Endodermal cell (in vitro differentiated cells): Measurements from ENCODE around the gene PIAS4. TPM values are rescaled to one million over a fixed set of nuclear protein-coding genes. Genes with fewer than 3 reads are reported as not detected.

Experiments used
- DNase-seq: peaks from one replicate; pipeline ENCODE4 v3.0.0-alpha.2; 2017
- H3K27ac ChIP-seq: 2 replicates; pipeline ENCODE4 v1.5.1; 2013; ENCODE audit warnings: mild to moderate bottlenecking, low read depth, low read length, moderate library complexity
- H3K27me3 ChIP-seq: 2 replicates; pipeline ENCODE4 v1.6.1; 2013; ENCODE audit warnings: mild to moderate bottlenecking, low read length, moderate library complexity; ENCODE audit not compliant: insufficient read depth, control insufficient read depth, poor library complexity, severe bottlenecking
- H3K36me3 ChIP-seq: 2 replicates; pipeline ENCODE4 v1.7.0; 2013; ENCODE audit warnings: mild to moderate bottlenecking, low read length, moderate library complexity; ENCODE audit not compliant: control insufficient read depth, insufficient read depth
- H3K4me1 ChIP-seq: one replicate; pipeline ENCODE4 v1.7.0; 2013; ENCODE audit warnings: low read length; ENCODE audit not compliant: control insufficient read depth, insufficient read depth
- H3K4me3 ChIP-seq: 2 replicates; pipeline ENCODE4 v1.5.1; 2013; ENCODE audit warnings: mild to moderate bottlenecking, low read length, moderate library complexity
- H3K9ac ChIP-seq: 2 replicates; pipeline ENCODE4 v1.6.1; 2013; ENCODE audit warnings: mild to moderate bottlenecking, low read length, moderate library complexity; ENCODE audit not compliant: poor library complexity, severe bottlenecking; ENCODE audit errors: extremely low read depth
- H3K9me3 ChIP-seq: 2 replicates; pipeline ENCODE4 v1.6.1; 2013; ENCODE audit warnings: mild to moderate bottlenecking, low read length, moderate library complexity; ENCODE audit not compliant: control insufficient read depth
- H3K27ac Mint-ChIP-seq: 2 replicates; pipeline ENCODE4 v1.8.0; 2020; ENCODE audit warnings: mixed read lengths
- H3K27me3 Mint-ChIP-seq: 2 replicates; pipeline ENCODE4 v1.8.0; 2021; ENCODE audit warnings: mild to moderate bottlenecking, mixed read lengths; ENCODE audit not compliant: insufficient read depth
- H3K36me3 Mint-ChIP-seq: 2 replicates; pipeline ENCODE4 v1.8.0; 2020; ENCODE audit warnings: low read depth, mixed read lengths
- H3K4me1 Mint-ChIP-seq: 2 replicates; pipeline ENCODE4 v1.8.0; 2020; ENCODE audit warnings: mixed read lengths
- H3K4me3 Mint-ChIP-seq: 2 replicates; pipeline ENCODE4 v1.8.0; 2020; ENCODE audit warnings: mild to moderate bottlenecking, moderate library complexity, mixed read lengths
- H3K9me3 Mint-ChIP-seq: 2 replicates; pipeline ENCODE4 v1.8.0; 2020; ENCODE audit warnings: mild to moderate bottlenecking, mixed read lengths
- WGBS, 2 experiments: methylation state at CpG; one replicate each; pipeline versions ENCODE4 v1.1.5 to v1.1.7; 2013; ENCODE audit warnings: missing lambda C conversion rate in 2 of 2, mixed read lengths in 1 of 2; ENCODE audit not compliant: insufficient coverage in 1 of 2, insufficient read length in 1 of 2; 5-methylcytosine and 5-hydroxymethylcytosine counted together
- total RNA-seq, 2 donors: library from RNA; stranded (reverse); fragmentation: NEBNext Ultra II Directional in 1 of 2; extraction: Animal tissue kit (Norgen Biotek cat#: 25700) in 1 of 2; gene quantifications; 2 replicates in 1 of 2; 3 replicates in 1 of 2; pipeline ENCODE4 v1.2.1, GENCODE V29; 2021
- TF ChIP-seq, protein P1 (sequence below): fragments of 200-600 bp; sonication (generic); conservative IDR thresholded peaks from 2 replicates; pipeline ENCODE4 v1.5.0; 2021; ENCODE audit warnings: antibody characterized with exemption, mild to moderate bottlenecking

PIAS4 gene
- total RNA-seq, 2 donors from 2014 or later: 57.5 to 58.1 TPM

DNA sequence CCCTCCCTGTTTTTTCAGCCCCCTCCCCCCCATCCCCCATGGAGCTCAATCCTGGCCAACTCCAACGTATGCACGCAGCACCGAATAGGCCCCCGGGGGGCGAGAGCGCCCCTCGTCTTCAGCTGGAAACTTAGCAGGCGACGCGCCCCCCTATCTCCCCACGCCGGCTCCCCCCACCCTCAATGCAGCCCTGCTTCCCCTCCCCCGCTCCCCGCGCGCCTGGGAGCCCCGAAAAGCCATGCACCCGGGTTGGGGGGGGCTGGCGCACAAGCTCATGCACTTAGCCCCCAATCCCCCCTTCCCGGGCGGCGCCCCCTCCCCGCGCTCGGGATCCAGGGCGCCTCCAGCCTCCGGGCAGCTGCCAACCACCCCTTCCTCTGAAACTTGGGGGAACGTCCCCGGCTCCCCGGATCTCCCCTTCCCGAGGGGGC is 58.7 kb downstream of the PIAS4 start:
- no peak overlapping the region for H3K27ac ChIP-seq
- H3K9me3 Mint-ChIP-seq: no peaks in the 10 kb centered on the region
- no peaks in the 10 kb centered on the region for H3K9me3 ChIP-seq
- WGBS, 2 experiments: 0% methylated on average over 25 of the region's 31 CpGs; no CpG with 5 or more reads in 1 of the 2 experiments
- peaks cover 26% of the 10 kb centered on the region for H3K27me3 ChIP-seq
- H3K36me3 Mint-ChIP-seq: peaks cover 2% of the 10 kb centered on the region
- H3K4me1 Mint-ChIP-seq: peaks cover 3% of the 10 kb centered on the region
- H3K27ac Mint-ChIP-seq: no peak overlapping the region
- peaks cover 20% of the 10 kb centered on the region for H3K27me3 Mint-ChIP-seq
- no peak for DNase-seq
- TF ChIP-seq, protein P1, sequence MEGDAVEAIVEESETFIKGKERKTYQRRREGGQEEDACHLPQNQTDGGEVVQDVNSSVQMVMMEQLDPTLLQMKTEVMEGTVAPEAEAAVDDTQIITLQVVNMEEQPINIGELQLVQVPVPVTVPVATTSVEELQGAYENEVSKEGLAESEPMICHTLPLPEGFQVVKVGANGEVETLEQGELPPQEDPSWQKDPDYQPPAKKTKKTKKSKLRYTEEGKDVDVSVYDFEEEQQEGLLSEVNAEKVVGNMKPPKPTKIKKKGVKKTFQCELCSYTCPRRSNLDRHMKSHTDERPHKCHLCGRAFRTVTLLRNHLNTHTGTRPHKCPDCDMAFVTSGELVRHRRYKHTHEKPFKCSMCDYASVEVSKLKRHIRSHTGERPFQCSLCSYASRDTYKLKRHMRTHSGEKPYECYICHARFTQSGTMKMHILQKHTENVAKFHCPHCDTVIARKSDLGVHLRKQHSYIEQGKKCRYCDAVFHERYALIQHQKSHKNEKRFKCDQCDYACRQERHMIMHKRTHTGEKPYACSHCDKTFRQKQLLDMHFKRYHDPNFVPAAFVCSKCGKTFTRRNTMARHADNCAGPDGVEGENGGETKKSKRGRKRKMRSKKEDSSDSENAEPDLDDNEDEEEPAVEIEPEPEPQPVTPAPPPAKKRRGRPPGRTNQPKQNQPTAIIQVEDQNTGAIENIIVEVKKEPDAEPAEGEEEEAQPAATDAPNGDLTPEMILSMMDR: no peak
- peak overlapping the region; percentile 55 for H3K4me3 Mint-ChIP-seq
- peak overlapping the region; percentile 56 for H3K4me3 ChIP-seq
- H3K9ac ChIP-seq: no peak overlapping the region
- no peaks in the 10 kb centered on the region for H3K4me1 ChIP-seq
- peaks cover 10% of the 10 kb centered on the region for H3K36me3 ChIP-seq

DNA sequence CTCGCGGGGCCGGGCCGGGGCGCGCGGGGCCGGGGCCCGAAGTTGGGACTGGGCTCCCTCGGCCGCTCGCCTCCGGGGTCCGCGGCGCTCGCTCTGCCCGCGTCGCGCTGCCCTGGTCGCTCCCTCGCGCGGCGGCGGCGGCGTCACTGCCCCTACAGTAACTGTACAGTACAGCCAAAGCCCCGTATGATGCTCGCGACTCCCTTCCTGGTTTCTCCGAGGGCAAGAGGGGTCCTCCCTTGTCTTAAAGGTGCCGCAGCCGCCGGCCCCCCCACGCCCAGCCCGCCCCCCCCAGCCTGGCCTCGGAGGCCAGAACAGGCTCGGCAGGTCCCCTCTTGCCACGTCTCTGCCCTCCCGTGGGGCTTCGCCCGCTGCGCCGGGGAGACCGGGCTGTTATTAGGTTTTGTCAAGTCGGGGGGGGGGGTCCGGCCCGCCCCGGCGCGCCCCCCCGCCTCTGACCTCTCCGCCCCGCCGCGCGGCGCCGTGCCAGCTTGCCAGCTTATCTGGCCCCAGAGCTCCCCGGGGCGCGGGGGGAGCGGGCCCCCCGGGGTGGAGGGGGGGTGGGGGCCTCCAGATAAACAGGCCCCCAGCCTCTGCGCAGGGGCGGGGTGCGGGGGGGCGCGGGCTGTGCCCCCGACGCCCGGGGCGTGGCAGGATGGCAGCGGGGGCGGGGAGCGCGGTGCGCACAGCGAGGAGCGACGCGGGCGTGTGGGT is 59.3 kb downstream of the PIAS4 start, which contains the start of gene ZBTB7A:
TSS of gene ZBTB7A (minus strand) at position 218 of the 714 bp plus-strand sequence. CDS start 11,667 bp downstream, outside the sequence.
- peaks cover 3% of the 10 kb centered on the region for H3K4me1 Mint-ChIP-seq
- peaks cover 2% of the 10 kb centered on the region for H3K36me3 Mint-ChIP-seq
- H3K27me3 Mint-ChIP-seq: peaks cover 20% of the 10 kb centered on the region
- Histone ChIP-seq H3K36me3 (peaks cover 10% of the 10 kb centered on the region), H3K9ac (no peak within 1 kb of the TSS), H3K4me1 (no peaks in the 10 kb centered on the region), H3K27ac (no peak within 1 kb of the TSS), H3K9me3 (no peaks in the 10 kb centered on the region), H3K4me3 (peak within 1 kb of the TSS; percentile 56), H3K27me3 (peaks cover 26% of the 10 kb centered on the region)
- 0% methylated on average over 9 to 71 of the region's 85 CpGs for WGBS, 2 experiments
- TF ChIP-seq, protein P1: no peak
- DNase-seq: peak; percentile 83
- H3K9me3 Mint-ChIP-seq: no peaks in the 10 kb centered on the region
- H3K4me3 Mint-ChIP-seq: peak within 1 kb of the TSS; percentile 55
- H3K27ac Mint-ChIP-seq: no peak within 1 kb of the TSS

DNA sequence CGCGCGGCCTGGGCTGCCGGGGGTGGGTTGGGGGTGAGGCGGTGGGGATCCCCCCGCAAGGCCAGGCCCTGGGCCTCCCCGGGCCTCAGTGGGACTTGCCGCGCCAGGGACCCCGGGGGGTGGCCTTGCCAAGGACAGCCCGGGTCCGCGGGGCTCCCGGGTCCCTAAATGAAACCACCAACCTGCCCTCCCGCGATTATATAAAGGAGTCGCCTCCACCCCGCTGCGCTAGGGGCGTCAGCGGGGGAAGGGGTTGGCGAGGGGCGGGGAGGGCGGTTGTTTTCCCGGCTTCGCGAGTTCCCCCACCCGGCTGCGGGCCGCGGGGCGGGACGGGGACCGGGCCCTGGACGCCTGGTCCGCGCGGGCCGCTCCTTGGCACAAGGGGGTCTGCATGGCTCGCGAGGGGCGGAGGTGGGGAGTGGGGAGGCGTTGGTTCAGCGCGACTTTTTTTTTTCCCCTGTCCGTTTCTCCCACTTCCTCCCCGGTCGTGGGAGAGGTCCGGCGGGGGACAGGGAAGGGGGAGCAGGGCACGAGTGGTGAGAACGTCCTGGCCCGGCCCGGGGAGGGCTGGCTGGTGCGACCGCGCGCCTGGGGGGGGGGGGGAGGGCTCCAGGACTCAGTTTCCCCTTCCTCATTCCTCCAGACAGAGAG is 60.0 kb downstream of the PIAS4 start:
- no peaks in the 10 kb centered on the region for H3K4me1 ChIP-seq
- TF ChIP-seq, protein P1: no peak
- H3K9me3 ChIP-seq: no peaks in the 10 kb centered on the region
- H3K4me3 ChIP-seq: no peak overlapping the region
- H3K27ac Mint-ChIP-seq: no peak overlapping the region
- H3K27me3 ChIP-seq: peaks cover 26% of the 10 kb centered on the region
- 2% methylated on average over 48 of the region's 58 CpGs; no CpG with 5 or more reads in 1 of the 2 experiments for WGBS, 2 experiments
- no peak for DNase-seq
- no peak overlapping the region for H3K27ac ChIP-seq
- no peak overlapping the region for H3K9ac ChIP-seq
- H3K9me3 Mint-ChIP-seq: no peaks in the 10 kb centered on the region
- H3K27me3 Mint-ChIP-seq: peaks cover 20% of the 10 kb centered on the region
- H3K36me3 ChIP-seq: peaks cover 9% of the 10 kb centered on the region
- H3K36me3 Mint-ChIP-seq: peaks cover 2% of the 10 kb centered on the region
- peaks cover 3% of the 10 kb centered on the region for H3K4me1 Mint-ChIP-seq
- peak overlapping the region; percentile 45 for H3K4me3 Mint-ChIP-seq
